NCI-H146 (cell line): ENCODE results near the gene RAB18.
"Not testable (repeated sequence)": the region's sequence is repeated elsewhere in the genome, so short reads cannot be mapped to it uniquely, and the experiment has no call there.

Experiments used
- DNase-seq: peaks from one replicate; lab custom pipeline; 2025; lab: John Stamatoyannopoulos, UW

Gene RAB18

DNA sequence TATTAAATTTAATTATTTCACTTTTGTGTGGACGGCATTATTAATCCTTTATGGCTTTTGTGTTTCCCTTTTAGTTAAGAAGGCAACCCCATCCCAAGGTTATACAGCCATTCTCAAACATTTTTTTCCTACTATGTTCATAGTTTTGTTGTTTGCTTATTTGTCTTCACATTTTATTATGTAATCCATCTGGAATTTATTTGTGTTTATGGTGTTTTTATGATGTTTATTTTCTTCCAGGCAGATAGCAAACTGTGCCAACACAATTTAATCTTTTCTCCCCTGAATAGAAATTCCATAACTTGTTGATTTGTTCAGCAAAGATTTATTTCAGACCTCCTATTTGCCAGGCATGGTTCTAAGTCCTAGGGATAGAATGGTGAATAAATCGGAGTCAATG, 42.9 kb downstream of the RAB18 start:
- DNase-seq = no peak

DNA sequence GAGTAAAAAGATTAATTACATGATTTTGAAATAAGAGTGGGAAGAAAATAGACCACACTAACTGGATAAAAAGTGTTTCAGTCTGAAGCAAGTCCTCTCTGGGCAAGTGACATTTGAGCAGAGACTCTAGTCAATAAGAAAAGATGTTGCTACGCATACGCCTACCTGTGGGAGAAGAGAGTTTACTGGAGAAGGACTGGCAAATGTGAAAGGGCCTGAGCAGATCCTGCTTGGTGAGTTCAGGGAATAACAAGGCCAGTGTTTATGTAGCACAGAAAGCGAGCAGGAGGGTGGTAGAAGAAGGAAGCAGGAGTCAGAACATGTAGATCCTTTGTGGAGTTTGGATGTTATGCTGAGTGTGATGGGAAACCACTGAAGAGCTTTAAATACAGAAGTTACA, 43.4 kb downstream of the RAB18 start:
- DNase-seq = no peak

DNA sequence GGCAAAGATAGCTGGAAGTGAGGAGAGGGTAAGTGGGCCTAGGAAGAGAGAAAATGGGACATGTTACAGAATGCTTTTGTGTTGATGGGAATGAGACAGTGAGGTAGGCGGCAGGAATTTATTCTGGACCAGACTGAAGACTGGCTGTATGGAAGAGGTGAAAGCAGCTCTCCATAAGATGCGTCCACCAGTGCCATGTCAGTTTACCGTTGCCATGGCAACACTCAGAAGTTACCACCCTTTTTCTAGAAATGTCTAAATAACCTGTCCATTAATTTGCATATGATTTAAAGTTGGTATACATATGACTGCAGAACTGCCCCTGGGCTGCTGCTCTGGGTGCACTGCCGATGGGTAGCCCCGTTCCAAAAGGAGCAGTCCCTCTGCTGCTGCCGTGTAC, 46.7 kb downstream of the RAB18 start:
- DNase-seq = no peak

DNA sequence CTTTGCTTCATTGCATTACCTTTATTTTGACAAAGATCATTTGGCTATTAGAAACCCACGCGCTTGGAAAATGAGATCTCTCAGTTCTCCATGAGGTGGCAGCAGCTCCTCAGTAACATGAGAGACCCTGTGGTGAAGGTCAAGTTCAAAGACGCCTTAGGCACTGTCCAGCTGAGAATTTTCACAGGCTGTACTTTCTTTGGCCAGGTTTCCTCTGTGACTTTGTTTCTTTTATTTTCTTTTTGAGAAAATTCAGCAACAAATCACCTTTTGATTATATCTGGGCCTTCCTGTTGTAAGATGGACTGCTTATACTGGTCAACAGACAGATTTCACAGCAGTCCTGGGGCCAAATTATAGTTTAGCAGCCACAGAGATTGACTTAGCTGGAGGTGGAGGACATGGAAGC, 54.5 kb downstream of the RAB18 start:
- DNase-seq = peak; percentile 56

DNA sequence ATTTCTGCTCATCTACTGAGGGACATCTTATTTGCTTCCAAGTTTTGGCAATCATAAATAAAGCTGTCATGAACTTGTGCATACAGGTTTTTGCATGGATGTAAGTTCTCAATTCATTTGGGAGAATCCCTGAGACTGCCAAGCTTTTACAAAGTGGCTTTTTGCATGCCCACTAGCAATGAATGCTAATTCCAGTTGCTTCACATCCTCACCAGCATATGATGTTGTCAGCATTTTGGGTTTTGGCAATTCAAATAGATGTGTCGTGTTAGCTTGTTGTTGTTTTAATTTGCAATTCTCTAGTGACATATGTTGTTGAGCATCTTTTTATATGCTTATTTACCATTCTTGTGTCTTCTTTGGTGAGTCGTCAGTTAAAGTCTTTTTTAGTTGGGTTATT, 57.2 kb downstream of the RAB18 start:
- DNase-seq = no peak

DNA sequence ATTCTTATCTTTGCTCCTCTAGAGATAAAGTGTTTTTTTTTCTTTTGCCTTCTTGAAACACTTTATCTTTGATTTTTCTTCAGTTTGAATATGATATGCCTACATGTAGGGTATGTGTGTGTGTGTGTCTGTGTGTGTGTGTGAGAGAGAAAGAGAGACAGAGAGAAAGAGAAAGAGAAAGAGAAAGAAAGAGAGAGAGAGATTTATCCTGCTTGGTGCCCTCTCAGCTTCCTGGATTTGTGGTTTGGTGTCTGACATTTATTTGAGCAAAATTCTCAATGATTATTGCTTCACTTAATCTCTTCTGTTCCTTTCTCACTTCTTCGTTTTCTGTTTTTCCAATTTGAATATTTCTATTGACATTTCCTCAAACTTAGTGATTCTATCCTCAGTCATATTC, 60.3 kb downstream of the RAB18 start:
- no peak for DNase-seq

DNA sequence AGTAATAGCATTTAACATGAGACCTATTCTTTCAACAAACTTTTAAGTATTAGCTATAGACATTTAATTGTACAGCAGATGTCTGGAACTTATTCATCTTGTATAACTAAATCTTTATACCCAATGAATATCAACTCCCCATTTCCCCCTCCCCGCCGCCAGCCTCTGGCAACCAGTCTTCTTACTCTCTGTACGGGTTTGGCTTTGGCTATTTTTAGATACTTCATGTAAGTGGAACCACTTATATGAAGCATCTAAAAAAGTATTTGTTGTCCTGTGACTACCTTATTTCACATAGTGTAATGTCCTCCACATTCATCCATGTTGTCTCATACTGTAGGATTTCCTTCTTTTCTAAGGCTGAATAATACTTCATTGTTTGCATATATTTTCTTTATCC, 60.8 kb downstream of the RAB18 start:
- no peak for DNase-seq

DNA sequence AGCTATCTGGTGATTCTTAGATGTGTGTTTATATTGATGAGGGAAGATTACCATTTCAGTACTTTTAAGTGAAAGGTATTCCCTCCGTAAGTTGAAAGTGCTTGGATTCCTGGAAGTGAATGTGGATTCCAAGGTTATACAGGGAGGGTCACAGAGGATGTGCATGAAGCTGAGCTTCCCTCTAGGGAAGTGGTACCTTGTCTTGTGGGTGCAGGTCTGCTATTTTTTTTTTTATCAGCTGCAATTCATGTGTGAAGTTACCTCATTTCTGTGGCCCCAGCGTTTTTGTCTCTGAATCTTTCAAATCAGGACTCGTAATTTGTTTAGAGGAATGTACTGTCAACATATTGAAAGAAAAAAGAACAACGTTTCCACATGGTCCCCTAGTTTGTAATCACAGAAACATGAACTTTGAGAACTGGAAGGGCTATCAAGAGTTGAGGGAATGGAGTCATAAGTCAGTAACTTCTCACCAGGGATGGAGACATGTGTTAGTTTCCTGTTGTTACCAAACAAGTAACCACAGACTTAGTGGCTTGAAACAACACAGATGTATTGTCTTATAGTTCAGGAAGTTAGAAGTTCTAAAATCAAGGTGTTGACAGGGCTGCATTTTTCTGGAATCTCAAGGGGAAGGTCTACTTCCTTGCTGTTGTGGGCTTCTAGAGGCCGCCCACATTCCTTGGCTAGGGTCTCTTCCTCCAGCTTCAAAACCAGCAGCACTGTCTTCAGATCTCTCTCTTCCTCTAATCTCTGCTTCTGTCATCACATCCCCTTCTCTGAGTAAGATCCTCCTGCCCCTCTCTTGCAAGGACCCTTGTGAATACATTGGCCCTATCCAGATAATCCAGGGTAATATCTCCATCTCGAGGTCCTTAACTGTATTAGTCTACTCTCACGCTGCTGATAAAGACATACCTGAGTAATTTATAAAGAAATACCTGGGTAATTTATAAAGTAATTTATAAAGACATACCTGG, 64.4 kb downstream of the RAB18 start:
- no peak for DNase-seq

DNA sequence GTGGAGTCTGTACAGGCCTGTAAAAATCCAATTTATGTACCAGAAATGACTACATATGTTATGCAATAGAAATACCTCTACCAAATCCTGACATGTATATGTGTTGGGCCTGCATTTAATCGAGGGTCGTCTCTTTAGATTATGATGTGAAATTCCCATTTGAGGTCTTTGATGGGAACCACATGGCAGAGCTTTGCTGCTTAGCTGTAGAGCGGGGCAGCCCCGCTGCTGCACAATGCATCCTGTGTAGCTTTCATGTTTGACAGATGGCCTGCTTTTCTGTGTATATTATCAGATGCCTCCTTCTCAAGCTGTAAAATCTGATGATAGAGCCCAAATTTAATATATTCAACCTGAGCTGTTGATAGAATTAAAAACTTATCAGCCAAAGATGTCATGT, 65.8 kb downstream of the RAB18 start:
- DNase-seq = no peak

DNA sequence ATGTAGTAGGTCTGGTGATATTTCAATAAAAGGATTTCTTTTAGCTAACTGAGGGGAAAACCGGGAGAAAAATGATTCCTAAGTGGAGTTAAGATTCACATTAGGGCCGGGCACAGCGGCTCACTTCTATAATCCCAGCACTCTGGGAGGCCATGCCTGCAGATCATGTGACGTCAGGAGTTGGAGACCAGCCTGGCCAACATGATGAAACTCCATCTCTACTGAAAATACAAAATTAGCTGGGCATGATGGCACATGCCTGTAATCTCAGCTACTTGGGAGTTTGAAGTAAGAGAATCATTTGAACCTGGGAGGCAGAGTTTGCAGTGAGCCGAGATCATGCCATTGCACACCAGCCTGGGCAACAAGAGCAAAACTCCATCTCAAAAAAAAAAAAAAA, 72.9 kb downstream of the RAB18 start:
- not testable (repeated sequence) for DNase-seq

DNA sequence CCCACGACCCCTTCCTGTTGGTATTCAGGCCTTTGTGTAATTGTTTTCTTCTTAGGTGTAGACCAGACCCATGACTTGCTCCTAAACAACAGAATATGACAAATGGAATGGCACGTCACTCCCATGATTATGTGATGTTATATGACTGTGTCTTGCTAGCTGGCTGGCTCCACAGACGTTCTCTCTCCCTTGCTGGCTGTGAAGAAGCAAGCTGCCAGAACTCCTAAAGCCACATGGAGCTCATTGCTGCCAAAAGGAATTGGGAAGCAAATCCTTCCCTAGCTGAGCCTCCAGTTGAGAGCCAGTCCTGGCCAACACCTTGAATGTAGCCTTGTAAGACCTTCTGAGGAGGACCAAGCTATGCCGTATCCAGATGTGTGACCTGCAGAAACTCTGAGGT, 74.2 kb downstream of the RAB18 start:
- DNase-seq = no peak

DNA sequence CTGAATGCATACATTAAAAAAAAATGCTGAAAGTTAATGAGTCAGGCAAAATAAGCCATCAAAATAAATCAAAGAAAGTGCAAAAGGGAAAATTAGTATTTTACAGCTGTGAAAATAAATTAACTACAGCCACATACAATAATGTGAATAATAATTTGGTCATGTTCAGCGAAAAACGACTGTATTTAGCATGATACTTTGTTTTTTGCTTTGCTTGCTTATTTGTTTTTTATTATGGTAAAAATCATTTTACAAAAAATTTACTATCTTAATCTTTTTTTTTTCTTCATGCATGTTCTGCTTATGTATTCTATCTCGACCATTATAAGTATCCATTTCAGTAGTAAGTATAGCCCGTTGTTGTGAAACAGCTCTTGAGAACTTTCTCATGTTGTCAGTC, 77.1 kb downstream of the RAB18 start:
- no peak for DNase-seq

DNA sequence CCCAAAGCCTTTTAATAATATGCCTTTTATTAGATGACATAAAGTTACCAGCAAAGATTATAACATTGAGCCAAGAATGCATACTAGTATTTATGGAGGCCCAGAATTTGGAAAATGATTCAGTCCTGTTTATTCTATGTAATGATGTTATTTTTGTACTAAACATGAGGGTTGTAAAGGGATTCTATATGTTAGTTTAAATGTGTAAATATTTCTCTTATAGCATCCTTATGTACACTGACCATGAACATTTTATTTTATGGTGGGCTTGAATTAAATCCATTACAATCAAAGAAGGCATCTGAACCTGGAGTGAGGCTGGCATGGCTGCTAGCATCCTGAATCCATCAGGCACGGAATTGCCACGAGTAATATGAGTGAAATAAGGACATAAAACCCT, 80.2 kb downstream of the RAB18 start:
- no peak for DNase-seq
